Activated T-helper 1 cell treated with anti-CD3 and anti-CD28 coated beads, Interleukin-12 subunit alpha, Interleukin-12 subunit beta, Interleukin-2, Interleukin-4 antibody, amounts not matched to agents 30 ng/mL and 10 ng/mL and 1 ng/mL, durations not matched to agents 14 hours and 24 hours and 36 hours (primary cell): ENCODE data around the gene CCDC57. TPM values are rescaled to one million over a fixed set of nuclear protein-coding genes. Genes with fewer than 3 reads are reported as not detected.
"Not testable (repeated sequence)": the region's sequence is repeated elsewhere in the genome, so short reads cannot be mapped to it uniquely, and the experiment has no call there.

Source experiments
- DNase-seq: peaks from one replicate; pipeline ENCODE4 v3.0.0; 2021; ENCODE audit warnings: low spot score
- H3K27ac Mint-ChIP-seq: one replicate; pipeline ENCODE4 v1.8.0; 2021; ENCODE audit warnings: mild to moderate bottlenecking, mixed read lengths
- H3K27me3 Mint-ChIP-seq: one replicate; pipeline ENCODE4 v1.8.0; 2022; ENCODE audit warnings: mild to moderate bottlenecking, moderate library complexity, mixed read lengths; ENCODE audit not compliant: insufficient read depth
- H3K36me3 Mint-ChIP-seq: one replicate; pipeline ENCODE4 v1.8.0; 2021; ENCODE audit warnings: low read depth, mixed read lengths
- H3K4me1 Mint-ChIP-seq: one replicate; pipeline ENCODE4 v1.8.0; 2021; ENCODE audit warnings: low read depth, mixed read lengths
- H3K4me3 Mint-ChIP-seq: one replicate; pipeline ENCODE4 v1.8.0; 2021; ENCODE audit warnings: mild to moderate bottlenecking, moderate library complexity, mixed read lengths
- H3K9me3 Mint-ChIP-seq: one replicate; pipeline ENCODE4 v1.8.0; 2021; ENCODE audit warnings: mixed read lengths
- intact Hi-C: fragments of 100-400 bp; cut with micrococcal nuclease; formaldehyde crosslinking; loops from one replicate; pipeline ENCODE4 v1.15.1; 2024
- total RNA-seq: library from RNA; stranded (reverse); gene quantifications from 2 replicates; pipeline ENCODE4 v1.2.3, GENCODE V29; 2022

Gene CCDC57
- total RNA-seq, 1 donor from 2014 or later = 60.8 TPM

- Mint-ChIP-seq H3K4me3 (no peak overlapping the region), H3K9me3 (no peaks in the 10 kb centered on the region), H3K36me3 (peaks cover 42% of the 10 kb centered on the region), H3K4me1 (peaks cover 45% of the 10 kb centered on the region), H3K27ac (no peak overlapping the region), H3K27me3 (peaks cover 2% of the 10 kb centered on the region)
- intact Hi-C loops = no loop called here
- no peak for DNase-seq
These were observed 16.7 kb downstream of the CCDC57 start for GRCh38 chr17:82195675-82196672.

- no peak overlapping the region for H3K4me3 Mint-ChIP-seq
- no peaks in the 10 kb centered on the region for H3K9me3 Mint-ChIP-seq
- no peak for DNase-seq
- H3K27me3 Mint-ChIP-seq = peaks cover 2% of the 10 kb centered on the region
- H3K36me3 Mint-ChIP-seq = peaks cover 42% of the 10 kb centered on the region
- H3K4me1 Mint-ChIP-seq = peaks cover 34% of the 10 kb centered on the region
- H3K27ac Mint-ChIP-seq = no peak overlapping the region
- intact Hi-C loops = no loop called here
These were observed 17.9 kb downstream of the CCDC57 start for GRCh38 chr17:82194765-82195164.

- no peaks in the 10 kb centered on the region for H3K27me3 Mint-ChIP-seq
- no peak overlapping the region for H3K4me3 Mint-ChIP-seq
- no peaks in the 10 kb centered on the region for H3K9me3 Mint-ChIP-seq
- no peak overlapping the region for H3K27ac Mint-ChIP-seq
- intact Hi-C loops = no loop called here
- DNase-seq = no peak
- peaks cover 40% of the 10 kb centered on the region for H3K36me3 Mint-ChIP-seq
- peaks cover 23% of the 10 kb centered on the region for H3K4me1 Mint-ChIP-seq
These were observed 19.0 kb downstream of the CCDC57 start for GRCh38 chr17:82193520-82194220.

- Mint-ChIP-seq H3K4me1 (peaks cover 17% of the 10 kb centered on the region), H3K36me3 (peaks cover 36% of the 10 kb centered on the region)
- H3K4me3 Mint-ChIP-seq, H3K9me3 Mint-ChIP-seq, DNase-seq, H3K27me3 Mint-ChIP-seq, intact Hi-C loops, H3K27ac Mint-ChIP-seq: not testable (repeated sequence)
These were observed 19.6 kb downstream of the CCDC57 start for GRCh38 chr17:82193050-82193449.

GRCh38 chr17:82188001-82188961 lies 24.4 kb downstream of the CCDC57 start:
- intact Hi-C loops = no loop called here
- no peaks in the 10 kb centered on the region for H3K9me3 Mint-ChIP-seq
- H3K36me3 Mint-ChIP-seq = peaks cover 16% of the 10 kb centered on the region
- no peak overlapping the region for H3K27ac Mint-ChIP-seq
- DNase-seq = no peak
- no peak overlapping the region for H3K4me3 Mint-ChIP-seq
- peaks cover 4% of the 10 kb centered on the region for H3K4me1 Mint-ChIP-seq
- H3K27me3 Mint-ChIP-seq = no peaks in the 10 kb centered on the region

GRCh38 chr17:82187500-82187899 lies 25.1 kb downstream of the CCDC57 start:
- no peak overlapping the region for H3K4me3 Mint-ChIP-seq
- no peak overlapping the region for H3K27ac Mint-ChIP-seq
- H3K9me3 Mint-ChIP-seq = no peaks in the 10 kb centered on the region
- no peaks in the 10 kb centered on the region for H3K4me1 Mint-ChIP-seq
- H3K27me3 Mint-ChIP-seq = no peaks in the 10 kb centered on the region
- intact Hi-C loops = no loop called here
- H3K36me3 Mint-ChIP-seq = peaks cover 15% of the 10 kb centered on the region
- DNase-seq = no peak

- H3K36me3 Mint-ChIP-seq = peaks cover 15% of the 10 kb centered on the region
- no peaks in the 10 kb centered on the region for H3K4me1 Mint-ChIP-seq
- no peak overlapping the region for H3K4me3 Mint-ChIP-seq
- no peaks in the 10 kb centered on the region for H3K9me3 Mint-ChIP-seq
- H3K27me3 Mint-ChIP-seq = no peaks in the 10 kb centered on the region
- no peak overlapping the region for H3K27ac Mint-ChIP-seq
- intact Hi-C loops = no loop called here
- no peak for DNase-seq
These were observed 26.4 kb downstream of the CCDC57 start for GRCh38 chr17:82186221-82186620.

GRCh38 chr17:82184761-82185160 lies 27.9 kb downstream of the CCDC57 start:
- Mint-ChIP-seq H3K27ac (no peak overlapping the region), H3K27me3 (no peaks in the 10 kb centered on the region), H3K4me3 (no peak overlapping the region), H3K4me1 (no peaks in the 10 kb centered on the region), H3K36me3 (peaks cover 17% of the 10 kb centered on the region), H3K9me3 (no peaks in the 10 kb centered on the region)
- DNase-seq = no peak
- intact Hi-C loops = no loop called here

- Mint-ChIP-seq H3K4me3 (no peak overlapping the region), H3K9me3 (no peaks in the 10 kb centered on the region), H3K4me1 (no peaks in the 10 kb centered on the region), H3K27ac (no peak overlapping the region), H3K27me3 (no peaks in the 10 kb centered on the region), H3K36me3 (peaks cover 27% of the 10 kb centered on the region)
- DNase-seq = no peak
- intact Hi-C loops = no loop called here
These were observed 31.7 kb downstream of the CCDC57 start for GRCh38 chr17:82180776-82181528.

GRCh38 chr17:82179946-82180475 lies 32.6 kb downstream of the CCDC57 start:
- Mint-ChIP-seq H3K27me3 (no peaks in the 10 kb centered on the region), H3K4me3 (no peak overlapping the region), H3K27ac (no peak overlapping the region), H3K9me3 (no peaks in the 10 kb centered on the region), H3K36me3 (peaks cover 27% of the 10 kb centered on the region), H3K4me1 (no peaks in the 10 kb centered on the region)
- intact Hi-C loops = no loop called here
- no peak for DNase-seq

- no peak for DNase-seq
- no peak overlapping the region for H3K27ac Mint-ChIP-seq
- peaks cover 27% of the 10 kb centered on the region for H3K36me3 Mint-ChIP-seq
- intact Hi-C loops = no loop called here
- H3K4me1 Mint-ChIP-seq = no peaks in the 10 kb centered on the region
- H3K4me3 Mint-ChIP-seq = no peak overlapping the region
- H3K27me3 Mint-ChIP-seq = no peaks in the 10 kb centered on the region
- no peaks in the 10 kb centered on the region for H3K9me3 Mint-ChIP-seq
These were observed 33.2 kb downstream of the CCDC57 start for GRCh38 chr17:82179412-82179811.
